HEK293T (cell line): ENCODE data around the gene AXIN2.

Experiments used
- CTCF ChIA-PET: fragments of 350-600 bp; formaldehyde crosslinking; extraction: SDS; loops from one replicate; lab custom pipeline; 2021; ENCODE audit warnings: antibody characterized with exemption, inconsistent platforms; lab: Yijun Ruan, JAX
- POLR2A ChIA-PET: fragments of 350-600 bp; formaldehyde crosslinking; extraction: SDS; loops from one replicate; lab custom pipeline; 2020; ENCODE audit warnings: antibody characterized with exemption, inconsistent platforms; lab: Yijun Ruan, JAX
- DNase-seq: peaks from one replicate; pipeline ENCODE4 v3.0.0; 2012; ENCODE audit warnings: mixed read lengths; ENCODE audit errors: extremely low spot score
- ARNT ChIP-seq: fragments of 450-650 bp; IDR thresholded peaks from 2 replicates; pipeline ENCODE4 v1.6.1; 2017; ENCODE audit warnings: mild to moderate bottlenecking
- BHLHE40 ChIP-seq: fragments of 450-650 bp; IDR thresholded peaks from 2 replicates; pipeline ENCODE4 v1.6.1; 2016; ENCODE audit warnings: mild to moderate bottlenecking, moderate library complexity, borderline replicate concordance
- CTBP1 ChIP-seq: fragments of 450-650 bp; IDR thresholded peaks from 2 replicates; pipeline ENCODE4 v1.6.1; 2016; ENCODE audit warnings: borderline replicate concordance
- ELF4 ChIP-seq: fragments of 450-650 bp; IDR thresholded peaks from 2 replicates; pipeline ENCODE4 v1.6.1; 2017; ENCODE audit warnings: antibody characterized with exemption
- FOXA1 ChIP-seq: fragments of 450-650 bp; IDR thresholded peaks from 2 replicates; pipeline ENCODE4 v1.6.1; 2016; ENCODE audit warnings: mild to moderate bottlenecking
- FOXK2 ChIP-seq: fragments of 450-650 bp; IDR thresholded peaks from 2 replicates; pipeline ENCODE4 v1.6.1; 2016; ENCODE audit warnings: mild to moderate bottlenecking
- FOXM1 ChIP-seq: fragments of 450-650 bp; IDR thresholded peaks from 2 replicates; pipeline ENCODE4 v1.6.1; 2017; ENCODE audit warnings: mild to moderate bottlenecking, borderline replicate concordance
- HDGF ChIP-seq: fragments of 450-650 bp; IDR thresholded peaks from 2 replicates; pipeline ENCODE4 v1.6.1; 2017; ENCODE audit warnings: antibody characterized with exemption, borderline replicate concordance
- L3MBTL2 ChIP-seq: fragments of 450-650 bp; conservative IDR thresholded peaks from 2 replicates; pipeline ENCODE4 v1.6.1; 2016; ENCODE audit warnings: mild to moderate bottlenecking
- LEF1 ChIP-seq: fragments of 450-650 bp; IDR thresholded peaks from 2 replicates; pipeline ENCODE4 v1.6.1; 2017; ENCODE audit warnings: mild to moderate bottlenecking, borderline replicate concordance
- NFRKB ChIP-seq: fragments of 450-650 bp; IDR thresholded peaks from 2 replicates; pipeline ENCODE4 v1.6.1; 2016; ENCODE audit warnings: mild to moderate bottlenecking, moderate library complexity
- PKNOX1 ChIP-seq: fragments of 450-650 bp; IDR thresholded peaks from 2 replicates; pipeline ENCODE4 v1.6.1; 2016
- SP1 ChIP-seq: fragments of 450-650 bp; IDR thresholded peaks from 2 replicates; pipeline ENCODE4 v1.6.1; 2017
- SUZ12 ChIP-seq: fragments of 450-650 bp; IDR thresholded peaks from 2 replicates; pipeline ENCODE4 v1.6.1; 2016; ENCODE audit warnings: mild to moderate bottlenecking
- TARDBP ChIP-seq: fragments of 450-650 bp; IDR thresholded peaks from 2 replicates; pipeline ENCODE4 v1.6.1; 2016
- ZNF384 ChIP-seq: fragments of 450-650 bp; IDR thresholded peaks from 2 replicates; pipeline ENCODE4 v1.6.1; 2016

Gene AXIN2

GRCh38 chr17:65559804-65560627 is 1.4 kb downstream of the AXIN2 start:
- peak; percentile 39 for DNase-seq
- CTCF ChIA-PET, result interaction anchor here (1.9 kb wide), 1 partner anchor 328 kb away, joined by 7 read pairs; no protein-coding TSS in a partner anchor
- no peak for TF ChIP-seq FOXA1
- no peak for TF ChIP-seq CTBP1
- 0 out of 2 replicates have a peak, but pooled peaks have one; percentile 17 for TF ChIP-seq L3MBTL2
- TF ChIP-seq HDGF, result no peak
- POLR2A ChIA-PET, result no interaction called here

GRCh38 chr17:65559461-65559803 is 2.0 kb downstream of the AXIN2 start:
- CTCF ChIA-PET, result interaction anchor here (1.9 kb wide), 1 partner anchor 327 kb away, joined by 7 read pairs; no protein-coding TSS in a partner anchor

DNA sequence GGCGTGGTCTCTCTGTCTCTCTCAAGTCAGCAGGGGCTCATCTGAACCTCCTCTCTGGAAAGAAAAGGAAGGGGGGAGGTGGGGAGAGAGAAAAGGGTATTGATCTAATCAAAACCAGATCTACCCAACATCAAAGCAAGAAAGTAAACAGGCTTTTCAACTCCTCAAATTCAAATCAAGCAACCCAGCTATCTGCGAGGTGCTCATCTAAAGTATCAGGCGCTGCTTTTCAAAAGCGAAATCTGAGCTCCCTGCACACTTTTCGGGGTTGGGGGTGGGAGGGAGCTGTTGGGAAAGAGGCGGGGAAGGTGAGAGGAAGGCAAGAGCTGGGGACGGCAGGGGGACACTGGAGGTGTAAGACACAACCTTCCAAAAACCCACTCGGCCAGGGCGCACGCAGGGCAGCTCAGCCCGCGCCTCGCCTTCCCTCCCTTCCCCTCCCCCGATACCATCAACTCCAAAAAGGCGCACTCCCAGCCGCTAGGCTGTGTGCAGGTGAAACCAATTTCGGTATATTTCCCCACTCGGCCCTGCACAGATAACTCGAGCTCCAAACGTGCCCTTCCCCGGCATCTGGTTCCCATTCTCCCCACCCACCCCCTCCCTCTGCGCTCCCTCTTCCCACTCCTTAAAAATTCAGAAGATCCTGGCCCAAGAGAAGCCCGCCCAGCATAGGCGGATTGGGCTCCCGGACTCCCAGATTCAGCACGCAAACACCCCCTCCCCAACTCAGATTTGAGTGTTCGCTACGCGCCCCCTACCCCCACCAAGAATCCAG is 2.6 kb downstream of the AXIN2 start:
- TF ChIP-seq FOXA1 (no peak), BHLHE40 (no peak), ELF4 (no peak), HDGF (no peak), ZNF384 (no peak), LEF1 (no peak), FOXM1 (no peak), CTBP1 (no peak), SP1 (no peak), SUZ12 (no peak), NFRKB (no peak), TARDBP (no peak), L3MBTL2 (no peak), FOXK2 (no peak), PKNOX1 (no peak), ARNT (no peak)
- CTCF ChIA-PET, result interaction anchor here (0.8 to 1.9 kb wide), 3 partner anchors 9 to 327 kb away, joined by 3 to 7 read pairs (median 5); no protein-coding TSS in a partner anchor
- no peak for DNase-seq
- POLR2A ChIA-PET, result no interaction called here

More at GRCh38 chr17:65559461-65559803, 2.0 kb downstream of the AXIN2 start:
- no peak for DNase-seq
- TF ChIP-seq ARNT (no peak), CTBP1 (no peak), ZNF384 (no peak), TARDBP (no peak), PKNOX1 (no peak), FOXA1 (no peak), HDGF (no peak), LEF1 (no peak), SUZ12 (no peak), NFRKB (no peak), SP1 (no peak), BHLHE40 (no peak), ELF4 (no peak), L3MBTL2 (no peak), FOXM1 (no peak), FOXK2 (no peak)
- POLR2A ChIA-PET, result no interaction called here

GRCh38 chr17:65558311-65558682 is 3.2 kb downstream of the AXIN2 start:
- ChIA-PET CTCF (interaction anchor here (0.8 to 1.9 kb wide), 3 partner anchors 8 to 326 kb away, joined by 3 to 7 read pairs (median 5); no protein-coding TSS in a partner anchor), POLR2A (no interaction called here)
- TF ChIP-seq ELF4 (no peak), NFRKB (no peak), LEF1 (no peak), FOXM1 (no peak), L3MBTL2 (no peak), ARNT (no peak), BHLHE40 (no peak)
- DNase-seq, result no peak

- POLR2A ChIA-PET, result no interaction called here
- TF ChIP-seq SP1 (no peak), ZNF384 (no peak), PKNOX1 (no peak), FOXA1 (no peak), BHLHE40 (no peak), SUZ12 (no peak), TARDBP (no peak), FOXK2 (no peak), NFRKB (no peak), HDGF (no peak), L3MBTL2 (no peak), FOXM1 (no peak), ARNT (no peak), CTBP1 (no peak), ELF4 (no peak), LEF1 (no peak)
- CTCF ChIA-PET, result interaction anchor here (1.1 to 1.9 kb wide), 3 partner anchors 14 to 325 kb away, joined by 3 to 7 read pairs (median 3); no protein-coding TSS in a partner anchor
- DNase-seq, result no peak
These were observed 3.8 kb downstream of the AXIN2 start for GRCh38 chr17:65557349-65558310.
